Colon (tissue), 2 donors: Measurements from ENCODE around the gene PLEKHA7.

Experiments
- FAIRE-seq: peaks from 2 replicates; lab custom pipeline; 2012; peaks lifted over from hg19 to GRCh38; lab: Jason Lieb, UNC
- donor health status: control.
- donor health status: control.

Gene PLEKHA7

GRCh38 chr11:16841481-16841880, 172.7 kb downstream of the PLEKHA7 start:
- no peak for FAIRE-seq

- FAIRE-seq, result no peak
These were observed 173.3 kb downstream of the PLEKHA7 start for GRCh38 chr11:16840951-16841350.

GRCh38 chr11:16839821-16840220, 174.4 kb downstream of the PLEKHA7 start:
- FAIRE-seq, result no peak

GRCh38 chr11:16834384-16834783, 179.8 kb downstream of the PLEKHA7 start:
- FAIRE-seq, result no peak

GRCh38 chr11:16833026-16833425, 181.2 kb downstream of the PLEKHA7 start:
- FAIRE-seq, result no peak

- no peak for FAIRE-seq
These were observed 182.0 kb downstream of the PLEKHA7 start for GRCh38 chr11:16832193-16832539.

GRCh38 chr11:16831316-16832192, 182.7 kb downstream of the PLEKHA7 start:
- no peak for FAIRE-seq

GRCh38 chr11:16827139-16827538, 187.1 kb downstream of the PLEKHA7 start:
- FAIRE-seq, result no peak

GRCh38 chr11:16825968-16826367, 188.2 kb downstream of the PLEKHA7 start:
- FAIRE-seq, result no peak

GRCh38 chr11:16825101-16825500, 189.1 kb downstream of the PLEKHA7 start:
- FAIRE-seq, result no peak

GRCh38 chr11:16820324-16821092, 193.7 kb downstream of the PLEKHA7 start:
- no peak for FAIRE-seq

- no peak for FAIRE-seq
These were observed 195.9 kb downstream of the PLEKHA7 start for GRCh38 chr11:16818284-16818683.

- FAIRE-seq, result no peak
These were observed 196.9 kb downstream of the PLEKHA7 start for GRCh38 chr11:16817351-16817750.

GRCh38 chr11:16816358-16817270, 197.6 kb downstream of the PLEKHA7 start:
- no peak for FAIRE-seq

GRCh38 chr11:16815047-16815767, 199.0 kb downstream of the PLEKHA7 start:
- no peak for FAIRE-seq

- no peak for FAIRE-seq
These were observed 199.7 kb downstream of the PLEKHA7 start for GRCh38 chr11:16814410-16815046.

- no peak for FAIRE-seq
These were observed 201.1 kb downstream of the PLEKHA7 start for GRCh38 chr11:16813126-16813525.

- FAIRE-seq, result no peak
These were observed 201.9 kb downstream of the PLEKHA7 start for GRCh38 chr11:16812274-16812673.

- no peak for FAIRE-seq
These were observed 202.8 kb downstream of the PLEKHA7 start for GRCh38 chr11:16811136-16812020.
